CD4-positive, alpha-beta T cell treated with Interleukin-6 for 4 hours (primary cell): Measurements from ENCODE around the gene ACSS2.

ENCODE experiments used
- DNase-seq: peaks from one replicate; pipeline ENCODE4 v3.0.0-alpha.2; 2020; ENCODE audit warnings: mixed read lengths

Gene ACSS2

DNA sequence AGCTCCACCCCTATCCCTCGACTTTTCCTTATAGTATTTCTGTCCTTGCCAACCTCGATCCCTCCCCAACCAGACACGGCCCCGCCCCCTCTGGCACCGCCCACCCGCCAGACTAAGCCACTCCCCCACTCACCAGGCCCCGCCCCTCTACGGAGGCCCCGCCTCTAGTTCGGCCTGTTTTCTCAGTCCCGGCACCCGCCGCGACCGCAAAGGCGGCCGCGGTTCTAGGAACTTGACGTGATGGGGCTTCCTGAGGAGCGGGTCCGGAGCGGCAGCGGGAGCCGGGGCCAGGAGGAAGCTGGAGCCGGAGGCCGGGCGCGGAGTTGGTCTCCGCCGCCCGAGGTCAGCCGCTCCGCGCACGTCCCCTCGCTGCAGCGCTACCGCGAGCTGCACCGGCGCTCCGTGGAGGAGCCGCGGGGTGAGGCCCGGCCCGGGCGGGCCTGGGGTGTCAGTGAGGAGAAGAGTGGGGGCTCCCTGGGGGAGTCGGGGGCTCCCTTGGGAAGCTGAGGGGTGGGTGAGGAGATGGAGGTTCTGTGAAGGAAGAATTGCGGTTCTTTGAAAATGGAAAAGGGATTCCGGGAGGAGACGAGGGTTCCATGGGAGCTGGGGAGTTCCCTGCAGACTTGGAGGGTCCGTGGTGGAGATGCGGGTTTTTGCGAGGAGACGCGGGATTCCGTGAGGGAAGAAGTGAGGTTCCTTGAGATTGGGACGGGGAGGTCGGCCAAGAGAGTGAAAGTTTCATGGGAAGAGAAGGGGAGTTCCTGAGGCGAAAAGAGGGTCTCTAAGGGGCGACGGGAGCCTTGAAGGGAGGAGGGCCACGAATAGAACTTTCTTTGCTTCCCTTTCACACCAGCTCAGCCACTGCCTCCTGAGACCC is at the start of gene ACSS2:
TSS of gene ACSS2 (plus strand) at position 207 of the 877 bp plus-strand sequence. CDS start at position 241, 34 bp downstream.
- DNase-seq, result peak; percentile 97

DNA sequence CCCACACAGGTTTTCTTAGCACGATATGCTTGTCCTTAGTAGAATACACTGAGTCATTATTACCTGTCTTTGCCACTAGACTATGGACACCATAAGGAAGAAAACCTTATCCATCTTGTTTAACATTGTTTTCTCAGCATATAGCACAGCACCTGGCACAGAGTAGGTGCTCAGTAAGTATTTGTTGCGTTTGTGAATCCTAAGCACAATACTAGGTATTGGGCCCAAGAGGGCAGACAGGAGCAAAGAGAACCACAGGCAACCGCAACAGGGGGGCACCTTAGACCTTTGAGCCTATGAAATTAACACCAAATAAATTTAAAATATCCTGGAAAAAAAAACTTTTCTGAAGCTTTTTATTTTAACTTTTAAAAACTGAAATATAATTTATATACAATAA is 47.2 kb upstream of the ACSS2 start:
- DNase-seq, result no peak

GRCh38 chr20:34831936-34832335 is 44.5 kb upstream of the ACSS2 start:
- no peak for DNase-seq

DNA sequence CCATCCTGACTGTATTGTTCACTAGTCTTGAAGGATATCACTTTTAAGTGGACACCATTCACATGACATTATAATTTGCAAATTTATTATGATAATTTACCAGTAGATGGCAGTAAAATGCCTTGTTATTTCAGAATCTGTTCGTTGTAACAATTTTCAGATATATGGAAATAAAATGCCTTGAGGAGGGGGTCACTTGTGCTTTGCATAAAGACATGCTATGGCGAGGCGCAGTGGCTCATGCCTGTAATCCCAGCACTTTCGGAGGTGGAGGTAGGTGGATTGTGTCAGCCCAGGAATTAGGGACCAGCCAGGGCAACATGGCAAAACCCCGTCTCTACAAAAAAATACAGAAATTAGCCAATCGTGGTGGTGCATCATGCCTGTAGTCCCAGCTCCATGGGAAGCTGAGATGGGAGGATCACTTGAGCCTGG is 41.9 kb upstream of the ACSS2 start:
- no peak for DNase-seq

GRCh38 chr20:34842143-34842542 is 34.3 kb upstream of the ACSS2 start:
- DNase-seq, result no peak

DNA sequence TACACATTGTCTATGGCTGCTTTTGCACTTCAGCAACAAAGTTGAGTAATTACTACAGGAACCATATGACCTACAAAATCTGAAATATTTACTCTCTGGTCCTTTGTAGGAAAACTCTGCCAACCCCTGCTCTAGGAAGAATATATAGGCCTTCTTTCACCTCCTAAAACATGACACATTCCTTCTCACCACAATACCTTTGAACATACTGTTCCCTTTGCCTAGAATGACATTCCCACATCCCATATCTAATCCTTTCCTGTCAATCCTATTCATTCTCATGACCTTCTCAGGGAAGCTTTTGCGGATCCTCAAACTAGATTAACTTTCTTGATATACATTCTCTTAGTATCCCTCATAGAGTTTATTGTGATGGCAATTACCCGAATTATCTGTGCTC is 33.0 kb upstream of the ACSS2 start:
- no peak for DNase-seq

DNA sequence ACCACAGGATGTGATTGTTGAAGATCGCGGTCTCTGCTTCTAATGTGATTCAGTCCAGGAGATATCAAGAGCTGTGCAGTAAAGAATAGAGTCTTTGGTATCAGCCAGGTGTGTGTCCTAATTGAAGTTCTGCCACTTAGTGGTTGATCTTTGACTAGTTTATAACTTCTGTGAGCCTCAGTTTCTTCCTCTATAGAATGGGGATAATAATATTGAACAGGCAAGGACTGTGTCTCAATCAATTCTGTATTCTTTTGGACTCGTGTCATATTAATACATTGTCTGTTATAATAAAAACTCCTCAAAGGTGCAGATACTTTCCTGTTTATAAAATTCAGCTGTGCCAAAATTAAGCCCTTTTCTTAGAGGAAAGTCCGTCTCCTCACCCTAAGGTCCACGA is 27.8 kb upstream of the ACSS2 start:
- DNase-seq, result no peak

DNA sequence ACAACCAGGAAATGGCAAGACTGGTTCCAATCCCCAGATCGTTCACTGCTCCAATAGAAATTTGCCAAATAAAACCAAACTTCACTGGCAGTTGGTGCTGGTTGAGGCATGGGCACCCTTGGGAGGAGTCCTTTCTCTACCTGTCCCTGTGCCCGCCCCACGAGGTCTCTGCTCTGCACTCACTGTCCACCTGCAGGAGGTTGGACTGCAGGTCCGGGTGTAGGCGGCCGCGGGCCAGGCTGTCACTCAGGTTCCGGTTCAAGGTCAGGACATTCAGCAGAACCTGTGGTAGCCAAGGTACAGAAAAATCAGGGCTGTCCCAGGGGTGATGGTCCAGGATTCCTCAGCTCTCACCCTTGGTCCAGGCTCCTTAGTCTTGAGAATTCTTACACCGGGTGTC is 26.6 kb upstream of the ACSS2 start:
- DNase-seq, result no peak

DNA sequence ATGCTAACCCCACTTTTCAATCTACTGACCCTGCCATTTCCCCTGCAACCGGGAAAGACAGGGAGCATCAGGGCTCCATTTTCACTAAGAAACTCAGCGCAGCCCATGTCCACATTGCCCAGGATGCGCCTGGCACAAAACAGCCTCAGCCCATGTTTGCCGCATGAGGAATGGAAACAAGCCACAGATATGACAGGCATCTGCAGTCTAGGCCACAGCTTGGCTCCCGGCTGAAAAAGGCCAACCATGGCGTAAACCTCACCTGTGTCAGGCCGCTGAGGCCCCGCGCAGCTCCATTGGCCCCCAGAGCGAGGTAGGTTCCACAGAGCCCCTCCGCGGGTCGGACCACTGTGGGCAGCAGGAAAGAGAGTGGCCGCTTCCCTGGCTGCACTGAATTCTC is 25.4 kb upstream of the ACSS2 start:
- no peak for DNase-seq

GRCh38 chr20:34852298-34852697 is 24.1 kb upstream of the ACSS2 start:
- no peak for DNase-seq

DNA sequence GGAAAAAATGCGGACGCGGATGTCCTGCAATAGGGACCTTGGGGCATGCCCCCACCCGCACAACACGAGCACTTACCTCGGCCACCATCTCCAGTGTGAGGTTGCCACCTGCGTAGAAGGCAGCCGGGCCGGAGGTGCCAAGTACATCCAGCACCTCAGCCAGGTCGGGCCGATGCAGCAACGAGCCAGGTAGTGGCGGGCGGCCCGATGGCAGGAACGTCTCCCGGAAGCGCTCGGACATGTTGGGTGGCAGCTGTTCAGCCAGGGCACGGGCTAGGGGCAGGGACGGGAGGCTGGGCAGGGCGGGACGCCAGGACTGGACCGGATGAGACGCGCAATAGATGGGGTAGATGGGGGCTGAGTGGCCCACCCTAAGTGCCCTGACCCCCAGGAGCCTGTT is 17.0 kb upstream of the ACSS2 start:
- no peak for DNase-seq

GRCh38 chr20:34859826-34860545 is 16.4 kb upstream of the ACSS2 start:
- DNase-seq, result no peak

GRCh38 chr20:34861386-34862084 is 14.9 kb upstream of the ACSS2 start:
- no peak for DNase-seq

GRCh38 chr20:34862724-34863123 is 13.7 kb upstream of the ACSS2 start:
- DNase-seq, result no peak

- DNase-seq, result no peak
Observed at GRCh38 chr20:34863421-34863965, 12.9 kb upstream of the ACSS2 start.

DNA sequence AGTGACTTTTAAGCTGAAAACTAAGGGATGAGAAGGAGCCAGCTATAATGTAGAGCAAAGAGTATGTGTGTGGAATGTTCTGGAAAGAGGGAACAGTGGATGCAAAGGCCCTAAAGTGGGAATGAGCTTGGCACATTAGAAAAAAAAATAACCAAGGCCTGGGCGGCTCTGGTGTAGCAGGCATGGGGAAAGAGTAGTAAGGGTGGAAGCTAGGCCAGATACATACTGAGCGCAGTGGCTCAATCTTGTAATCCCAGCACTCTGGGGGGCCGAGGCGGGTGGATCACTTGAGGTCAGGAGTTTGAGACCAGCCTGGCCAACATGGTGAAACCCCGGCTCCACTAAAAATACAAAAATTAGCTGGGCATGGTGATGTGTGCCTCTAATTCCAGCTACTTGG is 12.2 kb upstream of the ACSS2 start:
- no peak for DNase-seq

DNA sequence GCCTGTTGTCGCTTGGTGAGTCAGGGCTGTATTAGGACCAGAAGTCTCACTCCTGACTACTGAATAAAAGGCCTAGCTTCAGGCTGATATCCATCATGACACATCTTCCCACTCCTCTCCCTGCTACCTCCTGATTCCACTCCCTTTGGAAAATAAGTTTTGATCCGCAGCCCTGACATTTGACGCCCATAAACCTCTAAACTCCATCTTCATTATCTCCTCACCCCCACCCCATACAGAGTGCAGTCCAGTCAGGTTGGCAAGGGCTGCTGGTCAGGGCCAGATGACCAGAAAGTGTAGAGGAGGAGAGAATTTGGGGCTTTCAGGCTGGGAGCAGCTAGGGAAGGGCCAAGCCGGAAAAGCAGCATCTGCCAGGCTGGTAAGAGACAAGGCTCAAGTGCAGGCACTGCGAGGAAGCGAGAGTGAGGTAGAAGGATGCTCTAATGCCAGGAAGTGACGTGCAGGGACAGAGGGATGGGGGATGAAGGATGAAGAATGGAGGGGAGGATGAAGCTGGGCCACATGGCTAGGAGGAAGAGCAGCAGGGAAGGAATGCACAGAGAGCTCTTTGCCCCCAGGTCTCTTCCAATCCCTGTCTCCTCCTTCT is 5.0 kb upstream of the ACSS2 start:
- no peak for DNase-seq

DNA sequence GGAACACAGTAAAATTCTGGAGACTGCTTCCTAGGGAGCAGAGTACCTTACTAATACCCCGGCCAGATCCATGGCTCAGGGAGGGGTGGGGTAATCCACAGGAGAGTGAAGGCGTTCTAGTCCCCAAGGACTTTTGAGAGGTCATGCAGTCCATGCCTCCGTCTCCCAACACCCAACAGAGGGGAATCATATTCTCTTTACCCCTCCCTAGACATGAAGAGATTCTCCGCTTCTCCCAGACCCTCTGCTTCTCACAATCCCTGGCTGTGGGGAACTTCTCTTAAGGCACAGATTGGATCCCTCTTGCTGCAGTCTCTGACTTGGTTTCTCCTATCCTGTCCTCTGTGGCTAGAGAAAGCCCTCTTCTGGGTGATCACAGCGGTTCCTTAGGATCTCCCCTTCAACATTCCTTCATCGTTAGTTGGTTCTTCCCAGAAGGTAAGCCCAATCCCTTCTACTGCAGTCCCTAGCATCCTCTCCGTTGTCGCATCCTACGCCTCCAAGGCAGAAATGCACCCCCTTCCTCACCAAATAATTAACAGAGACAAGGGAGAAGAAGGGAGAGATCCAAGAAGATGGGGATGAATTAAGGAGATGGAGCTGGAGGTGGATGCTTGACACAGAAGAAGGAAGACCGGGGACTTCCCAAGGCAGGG is 4.3 kb upstream of the ACSS2 start:
- no peak for DNase-seq

- DNase-seq, result peak; percentile 92
Observed at GRCh38 chr20:34872622-34873224, 3.7 kb upstream of the ACSS2 start, which contains the start of gene GGT7. Gene GGT7, minus strand, starts transcription at chr20:34872856. Its CDS starts 41 bp downstream, at chr20:34872815.

- no peak for DNase-seq
Observed at GRCh38 chr20:34873583-34874093, 2.8 kb upstream of the ACSS2 start.

DNA sequence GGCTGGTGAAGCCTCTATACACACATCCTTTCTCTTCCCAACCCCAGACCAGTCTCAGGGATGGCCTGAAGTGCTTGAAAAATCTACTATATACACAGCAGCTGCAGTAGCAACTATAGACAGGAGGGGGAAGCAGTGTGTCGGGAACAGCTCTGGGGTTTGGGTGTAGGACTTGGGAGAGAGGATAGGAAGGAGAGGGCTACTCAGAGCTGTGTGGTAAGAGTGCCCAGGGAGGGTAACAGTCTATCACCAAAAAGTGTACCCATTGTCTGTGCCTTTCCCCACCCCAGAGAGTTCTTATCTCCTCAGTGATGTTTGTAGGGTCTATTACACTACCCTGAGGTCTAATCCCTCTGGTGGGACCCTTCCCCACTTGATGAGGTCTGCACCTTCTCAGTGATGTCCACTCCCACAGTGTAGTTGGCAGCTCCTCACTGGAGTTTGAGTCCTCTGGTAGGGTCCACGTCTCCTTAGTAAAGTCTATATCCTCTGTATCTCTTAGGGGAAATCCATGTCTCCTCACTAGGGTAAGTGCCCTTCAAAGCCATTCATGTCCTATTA is 2.2 kb upstream of the ACSS2 start:
- DNase-seq, result peak; percentile 59
